Measurements from ENCODE around the gene FMOD.
"Not testable (repeated sequence)": the region's sequence is repeated elsewhere in the genome, so short reads cannot be mapped to it uniquely, and the experiment has no call there.

FMOD gene

DNA sequence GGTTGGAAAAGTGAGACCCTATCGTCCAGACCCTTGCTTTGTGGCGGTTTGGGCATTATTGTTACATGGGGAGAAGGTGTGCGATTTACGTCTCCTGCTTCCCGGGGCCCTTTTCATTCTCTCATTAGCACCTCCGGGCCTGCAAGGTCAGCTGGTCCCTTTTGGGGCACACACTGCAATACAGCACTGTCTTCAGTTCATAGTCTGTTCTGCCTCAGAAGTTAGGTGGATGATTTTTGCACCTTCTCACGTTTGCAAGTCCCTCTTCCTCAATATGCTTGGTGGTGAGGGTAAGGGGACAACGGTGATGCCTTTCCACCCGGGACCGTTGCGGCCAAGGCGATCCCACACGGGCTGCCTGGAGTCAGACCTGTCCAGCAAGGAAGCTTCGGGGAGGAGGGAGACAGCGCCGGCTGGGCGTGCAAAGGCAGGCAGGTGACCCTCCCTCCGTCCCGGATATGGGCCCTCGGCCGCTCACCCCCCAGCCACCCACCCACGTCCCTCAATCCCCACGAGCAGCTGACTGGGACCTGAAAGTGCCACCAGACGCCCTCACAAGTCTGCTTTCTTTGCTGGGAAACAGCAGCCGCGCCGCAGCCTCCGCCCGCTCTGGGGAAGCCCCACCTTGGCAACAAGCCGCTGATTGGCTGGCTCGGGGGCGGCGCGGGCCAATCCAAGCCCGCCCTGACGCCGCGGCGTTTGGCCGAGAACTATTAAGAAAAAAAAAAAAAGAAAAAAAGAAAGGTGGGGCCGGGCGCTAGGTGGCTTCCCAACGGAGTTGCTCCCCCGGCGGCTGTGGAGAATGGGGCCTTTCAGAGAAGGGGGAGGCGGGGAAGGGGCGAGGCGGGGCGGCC lies 23.9 kb downstream of the FMOD start:
- peak; percentile 87 for DNase-seq (ENCODE audit: low read depth, low spot score)

DNA sequence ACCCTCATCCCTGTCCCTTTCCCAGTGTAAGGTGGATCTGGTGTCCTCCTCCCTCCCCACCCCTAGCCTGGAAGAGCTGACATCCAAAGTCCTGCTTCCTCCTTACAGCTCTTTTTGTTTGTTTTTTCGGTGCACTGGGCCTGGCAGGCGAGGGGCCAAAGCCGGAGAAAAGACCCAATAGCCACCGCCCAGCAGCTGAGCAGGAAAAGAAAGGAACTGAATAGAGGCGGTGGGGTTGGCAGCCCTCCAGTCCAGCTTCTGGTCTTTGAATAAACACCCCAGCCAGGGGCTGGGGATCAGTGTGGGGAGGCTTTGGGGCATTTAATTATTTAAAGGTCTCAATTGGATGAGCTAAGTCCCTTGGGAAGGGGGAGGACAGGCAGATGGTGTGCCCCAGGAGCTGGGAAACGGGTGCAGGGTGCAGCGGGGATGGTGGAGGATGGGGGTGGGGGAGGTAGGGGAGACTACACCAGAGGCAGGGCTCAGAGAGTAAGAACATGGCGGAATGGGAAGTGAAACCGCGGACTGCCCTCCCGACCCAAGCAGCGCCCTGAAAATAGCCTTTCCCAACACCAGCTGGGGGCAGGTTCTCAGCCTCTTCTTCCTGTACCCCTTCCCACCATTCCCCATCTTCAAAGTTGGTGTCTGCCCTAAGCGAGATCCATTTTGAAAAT lies 25.4 kb downstream of the FMOD start:
- no peak for DNase-seq (ENCODE audit: low read depth, low spot score)

DNA sequence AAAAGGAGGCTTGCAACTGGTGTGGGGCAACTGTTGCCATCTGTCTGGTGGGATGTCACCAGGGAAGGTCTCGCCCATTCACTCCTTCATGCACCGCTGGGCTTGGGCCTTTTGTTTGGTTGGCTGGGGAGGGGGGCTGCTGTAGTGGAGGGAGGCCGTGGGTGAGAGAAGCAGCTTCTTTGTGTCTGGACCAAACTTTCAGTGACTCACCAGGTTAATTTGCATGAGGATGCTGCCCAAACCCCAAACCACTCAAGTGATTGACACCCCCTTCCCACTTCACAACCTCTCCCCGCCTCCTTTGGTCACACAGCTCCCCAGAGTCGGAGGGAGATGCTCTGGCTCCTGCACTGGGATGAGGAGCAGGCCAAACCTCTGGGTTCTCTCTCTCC lies 25.9 kb downstream of the FMOD start:
- DNase-seq (ENCODE audit: low read depth, low spot score) = no peak

DNA sequence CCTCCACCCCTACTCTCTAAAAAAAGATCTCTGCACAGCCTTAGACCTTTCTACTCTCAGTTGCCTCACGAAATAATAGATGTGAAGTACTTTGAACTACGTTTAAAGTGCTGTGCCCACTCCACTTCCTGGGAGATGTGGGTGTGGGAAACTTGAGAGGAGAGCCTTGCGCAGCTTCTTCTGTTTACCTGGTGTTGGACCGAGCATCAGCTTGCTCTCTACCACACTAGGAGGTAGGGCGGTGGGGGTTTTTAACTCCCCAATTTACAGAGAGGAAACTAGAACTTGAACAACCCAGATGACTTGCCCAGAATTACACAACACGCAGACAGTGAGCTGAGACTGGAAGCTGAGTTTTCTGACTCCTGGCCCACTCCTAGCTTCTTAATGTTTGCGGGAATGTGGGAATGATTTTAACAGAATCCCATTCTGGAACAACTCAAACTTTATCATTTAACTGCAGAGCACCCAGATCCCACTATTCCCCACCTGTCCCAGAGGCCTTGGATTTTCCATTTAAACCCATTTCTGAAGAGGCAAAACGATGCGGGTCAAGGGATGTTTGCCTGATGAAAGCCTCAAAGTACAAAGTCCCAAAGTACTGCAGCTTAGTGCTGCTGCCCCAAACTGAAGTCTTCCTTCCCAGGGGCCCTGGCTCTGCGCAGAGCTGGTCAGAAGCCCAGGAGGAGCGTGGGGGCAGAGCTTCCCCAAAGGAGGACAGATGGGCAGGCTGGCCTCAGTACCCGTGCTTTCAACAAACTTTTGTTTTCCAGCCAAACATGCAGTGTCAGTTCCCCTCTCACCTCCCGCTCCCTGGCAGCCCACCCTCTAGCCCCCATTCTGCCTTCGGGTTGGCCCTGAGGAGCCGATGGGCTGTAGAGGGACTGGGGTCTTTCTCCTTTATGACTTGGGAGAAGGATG lies 26.6 kb downstream of the FMOD start:
- DNase-seq (ENCODE audit: low read depth, low spot score) = peak; percentile 14

DNA sequence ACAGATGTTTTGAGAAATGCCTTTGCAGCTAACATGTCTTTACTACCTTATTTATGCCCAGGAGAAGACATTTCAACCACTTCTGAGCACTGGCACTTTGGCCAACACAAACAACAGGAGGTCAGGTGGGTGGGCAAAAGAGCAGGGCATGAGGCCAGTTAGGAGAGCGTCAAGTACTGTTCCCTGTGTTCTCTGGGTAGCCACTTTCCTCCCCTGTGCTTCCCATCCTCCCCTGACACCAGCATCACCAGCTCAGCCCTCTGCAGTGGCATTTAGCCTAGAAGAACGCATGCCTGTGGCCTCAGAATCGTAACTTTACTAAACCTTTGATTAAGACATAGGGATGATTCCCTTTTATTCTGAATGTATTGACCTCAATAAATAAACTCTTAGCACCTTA lies 27.3 kb downstream of the FMOD start:
- DNase-seq (ENCODE audit: low read depth, low spot score) = no peak

DNA sequence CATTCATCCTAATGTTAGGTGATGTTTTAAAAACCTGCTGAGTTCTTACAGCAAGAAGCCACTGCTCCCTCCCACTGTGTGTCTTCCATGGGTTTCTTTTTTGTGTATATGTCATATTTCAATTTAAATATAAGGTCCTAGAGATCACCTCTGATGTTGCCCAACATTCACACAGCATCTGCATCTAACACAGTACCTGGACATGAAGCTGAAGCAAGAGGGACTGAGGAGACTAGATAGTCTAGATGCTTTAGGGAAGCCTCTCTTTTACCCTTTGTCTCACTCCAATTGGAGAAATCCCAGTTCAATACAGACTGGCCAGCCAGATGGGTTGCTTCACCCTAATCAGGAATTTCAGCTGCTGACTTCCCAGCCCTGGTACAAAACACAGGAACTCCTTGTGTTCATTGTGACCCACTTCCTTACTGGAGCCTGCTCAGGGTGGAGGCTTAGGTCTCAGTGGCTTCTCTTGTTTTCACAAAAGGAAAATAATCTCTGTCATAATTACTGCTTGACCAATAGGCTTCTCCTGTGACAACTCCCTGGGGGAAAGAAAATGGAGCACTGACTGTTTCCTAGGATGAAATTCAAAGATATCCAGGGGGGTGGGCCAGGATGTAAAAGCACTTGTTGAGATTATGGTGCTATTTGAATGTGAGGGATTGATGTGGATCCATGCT lies 28.3 kb downstream of the FMOD start:
- no peak for DNase-seq (ENCODE audit: low read depth, low spot score)

DNA sequence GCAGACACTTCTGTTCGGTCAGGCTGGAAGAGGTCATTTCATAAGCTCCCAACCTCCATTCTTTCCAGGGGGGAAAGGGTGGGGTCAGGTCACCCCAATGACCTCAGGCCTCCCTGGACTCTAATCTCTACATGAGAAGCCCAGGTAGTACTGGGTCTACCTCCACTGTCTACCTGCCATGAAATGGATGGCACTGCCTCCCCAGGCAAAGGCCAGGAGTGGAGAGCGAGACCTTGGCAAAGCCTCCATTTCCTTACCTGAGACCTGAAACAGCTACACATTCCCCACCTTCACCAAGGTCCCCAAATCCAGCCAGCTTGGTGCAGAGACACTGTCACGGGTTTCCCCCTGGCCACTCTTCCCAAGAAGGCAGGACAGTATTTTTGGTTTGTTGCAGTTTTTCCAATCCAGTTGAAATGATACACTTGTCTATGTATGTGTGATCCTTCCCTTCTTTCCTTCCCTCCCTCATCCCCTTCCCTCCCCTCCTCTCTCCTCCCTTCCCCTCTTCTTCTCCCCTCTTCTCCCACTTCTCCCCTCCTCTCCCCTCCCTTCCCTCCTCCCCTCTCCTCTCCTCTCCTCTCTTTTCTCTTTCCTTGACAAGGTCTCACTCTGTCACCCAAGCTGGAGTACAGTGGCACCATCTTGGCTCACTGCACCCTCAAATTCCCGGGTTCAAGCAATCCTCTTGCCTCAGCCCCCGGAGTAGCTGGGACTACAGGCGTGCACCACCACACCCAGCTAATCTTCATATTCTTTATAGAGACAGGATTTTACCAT lies 29.5 kb downstream of the FMOD start:
- DNase-seq (ENCODE audit: low read depth, low spot score) = no peak

DNA sequence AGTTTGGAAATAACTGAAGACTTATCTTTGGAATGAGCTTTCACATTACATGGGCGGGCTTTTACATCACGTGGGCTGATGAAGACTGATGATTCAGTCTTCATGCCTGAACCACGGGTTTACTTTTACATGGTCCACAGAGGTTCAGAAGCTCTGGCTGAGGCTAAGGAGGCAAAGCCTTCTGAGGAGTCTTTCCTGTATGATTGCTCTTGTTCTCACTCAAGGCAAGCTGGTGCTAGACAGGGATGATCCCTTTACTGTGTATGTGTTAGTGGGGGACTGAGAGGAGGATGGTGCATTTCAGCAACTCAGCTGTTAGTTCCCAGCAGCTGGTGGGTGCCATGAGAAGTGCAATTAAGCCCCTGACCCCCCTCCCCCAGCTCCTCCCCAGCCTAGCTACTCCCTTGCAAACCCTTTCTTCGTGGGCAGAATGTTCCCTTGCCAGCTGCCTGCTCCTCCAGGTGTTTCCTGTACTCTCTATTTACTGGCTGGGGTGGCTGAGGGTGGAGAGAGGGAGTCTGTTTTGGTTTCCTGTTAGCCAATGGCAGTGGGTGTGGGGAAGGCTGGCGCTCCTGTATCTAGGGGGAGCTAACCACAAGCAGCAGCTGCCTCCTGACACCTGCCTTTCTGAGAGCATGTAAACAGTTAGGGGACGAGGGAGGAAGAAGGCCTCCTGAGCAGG lies 30.2 kb downstream of the FMOD start:
- no peak for DNase-seq (ENCODE audit: low read depth, low spot score)

DNA sequence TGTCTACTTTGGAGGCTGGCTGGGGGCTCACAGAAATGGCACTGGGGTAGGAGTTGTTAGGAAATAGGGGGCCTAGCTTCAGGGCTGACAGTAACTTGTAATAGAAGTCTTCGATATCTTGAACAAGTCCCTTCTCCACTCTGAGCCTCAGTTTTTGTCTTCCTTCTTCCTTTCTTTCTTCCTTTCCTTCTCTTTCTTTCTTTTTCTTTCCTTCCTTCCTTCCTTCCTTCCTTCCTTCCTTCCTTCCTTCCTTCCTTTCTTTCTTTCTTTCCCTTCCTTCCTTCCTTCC lies 32.7 kb downstream of the FMOD start:
- DNase-seq (ENCODE audit: low read depth, low spot score) = no peak

DNA sequence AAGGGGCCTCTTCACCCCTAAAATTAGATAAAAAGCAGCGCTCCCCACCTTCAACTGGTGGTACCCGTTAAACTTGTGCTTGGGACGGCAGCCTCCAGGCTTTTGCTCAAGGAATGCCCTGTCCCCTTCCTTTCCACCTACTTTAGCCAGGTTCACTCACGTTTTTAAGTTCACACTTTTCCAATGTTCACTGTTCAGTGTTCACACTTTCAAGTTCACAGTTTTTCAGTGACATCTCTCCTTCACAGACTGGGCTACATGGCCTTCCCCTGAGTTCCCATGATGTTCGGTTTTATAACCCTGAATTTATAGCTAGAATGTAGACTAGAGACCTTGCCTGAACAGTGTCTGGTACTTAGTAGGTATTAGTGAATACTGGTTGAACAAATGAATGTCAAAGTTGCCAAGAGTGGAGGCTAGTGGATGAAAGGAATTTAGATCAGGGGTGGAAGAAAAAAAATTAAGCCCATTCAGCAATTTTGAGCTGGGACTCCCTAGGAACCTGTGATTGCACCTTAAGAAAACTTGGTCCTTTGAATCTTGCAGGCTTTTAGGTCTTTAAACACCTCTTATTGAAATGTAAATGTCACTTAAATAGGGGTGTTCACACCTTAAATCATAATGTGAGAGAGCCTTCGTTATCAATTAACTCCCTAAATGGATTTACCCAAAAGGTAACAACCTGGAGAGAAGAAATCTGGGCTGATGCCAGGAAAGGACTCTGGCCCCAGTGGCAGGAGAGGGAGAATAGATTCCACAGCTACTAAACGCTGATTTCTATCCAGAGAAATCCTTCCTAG lies 33.3 kb downstream of the FMOD start:
- no peak for DNase-seq (ENCODE audit: low read depth, low spot score)

DNA sequence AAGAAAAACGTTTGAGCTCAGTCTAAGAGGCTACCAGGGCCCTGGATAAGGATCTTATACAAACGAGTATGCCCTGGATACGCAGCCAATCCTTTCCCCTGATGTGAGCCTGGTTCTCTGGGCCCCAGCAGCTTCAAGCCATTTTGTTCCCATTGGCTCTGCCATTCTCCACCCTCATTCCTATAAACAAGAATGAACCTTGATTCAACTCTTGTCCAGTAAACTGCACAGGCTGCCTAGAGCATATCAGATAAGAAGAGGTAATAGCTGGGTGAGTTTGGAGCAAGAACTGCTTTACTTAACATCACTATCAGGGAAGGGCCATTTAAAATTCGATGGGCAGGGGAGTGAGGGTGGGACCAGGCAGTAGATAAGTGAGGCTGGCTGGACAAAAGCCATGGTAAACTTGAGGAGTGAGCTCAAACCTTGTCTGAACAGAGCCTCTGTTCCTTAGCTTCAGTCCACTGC lies 34.3 kb downstream of the FMOD start:
- DNase-seq (ENCODE audit: low read depth, low spot score) = no peak

DNA sequence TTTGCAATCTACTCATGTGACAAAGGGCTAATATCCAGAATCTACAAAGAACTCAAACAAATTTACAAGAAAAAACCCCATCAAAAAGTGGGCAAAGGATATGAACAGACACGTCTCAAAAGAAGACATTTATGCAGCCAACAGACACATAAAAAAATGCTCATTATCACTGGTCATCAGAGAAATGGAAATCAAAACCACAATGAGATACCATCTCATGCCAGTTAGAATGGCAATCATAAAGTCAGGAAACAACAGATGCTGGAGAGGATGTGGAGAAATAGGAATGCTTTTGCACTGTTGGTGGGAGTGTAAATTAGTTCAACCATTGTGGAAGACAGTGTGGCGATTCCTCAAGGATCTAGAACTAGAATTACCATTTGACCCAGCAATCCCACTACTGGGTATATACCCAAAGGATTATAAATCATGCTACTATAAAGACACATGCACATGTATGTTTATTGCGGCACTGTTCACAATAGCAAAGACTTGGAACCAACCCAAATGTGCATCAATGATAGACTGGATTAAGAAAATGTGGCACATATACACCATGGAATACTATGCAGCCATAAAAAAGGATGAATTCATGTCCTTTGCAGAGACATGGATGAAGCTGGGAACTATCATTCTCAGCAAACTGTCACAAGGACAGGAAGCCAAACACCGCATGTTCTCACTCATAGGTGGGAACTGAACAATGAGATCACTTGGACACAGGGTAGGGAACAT lies 36.7 kb downstream of the FMOD start:
- not testable (repeated sequence) for DNase-seq (ENCODE audit: low read depth, low spot score)

DNA sequence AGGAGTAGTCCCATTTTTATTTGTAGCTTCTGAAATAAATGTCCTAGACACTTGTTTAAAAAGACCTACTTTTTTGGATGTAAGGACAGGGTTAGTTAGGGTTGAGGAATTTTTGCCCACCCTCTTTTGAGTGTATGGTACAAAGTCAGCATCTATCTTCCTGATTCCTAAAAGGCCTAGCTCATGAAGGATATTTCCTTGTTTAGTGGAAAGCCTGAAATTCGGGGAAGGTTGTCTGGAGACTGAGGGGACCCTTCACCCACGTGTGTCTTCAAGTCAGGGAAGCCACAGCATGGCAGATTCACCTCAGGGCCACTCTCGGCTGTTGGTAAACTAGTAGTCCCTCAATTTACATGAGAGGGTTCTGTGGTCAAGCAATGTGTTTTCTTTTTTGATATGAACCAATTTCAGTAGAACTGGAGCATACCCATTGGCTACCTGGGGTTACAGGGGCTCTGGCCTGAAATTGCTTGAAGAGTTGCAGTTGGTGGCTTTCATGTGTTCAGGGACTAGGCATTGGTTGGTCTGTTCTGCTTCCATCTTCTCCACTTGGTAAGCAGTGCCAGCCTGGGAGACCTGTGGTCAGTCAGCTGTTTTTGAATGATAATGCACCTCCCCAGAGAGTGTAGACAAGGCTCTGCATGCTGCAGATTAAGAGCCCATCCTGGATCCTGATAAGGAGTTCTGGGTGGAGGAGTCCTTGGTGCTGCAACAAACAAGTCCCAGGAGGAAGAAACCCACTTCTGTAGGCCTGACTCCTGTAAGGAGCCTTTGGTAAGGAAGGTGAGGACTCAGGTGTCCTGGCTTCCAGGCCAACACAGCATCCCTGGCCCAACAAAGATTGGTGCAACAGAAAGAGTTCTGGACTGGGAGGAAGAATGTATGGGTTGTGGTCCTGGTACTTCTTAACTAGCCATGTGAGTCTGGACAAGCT lies 39.3 kb downstream of the FMOD start:
- no peak for DNase-seq (ENCODE audit: low read depth, low spot score)

DNA sequence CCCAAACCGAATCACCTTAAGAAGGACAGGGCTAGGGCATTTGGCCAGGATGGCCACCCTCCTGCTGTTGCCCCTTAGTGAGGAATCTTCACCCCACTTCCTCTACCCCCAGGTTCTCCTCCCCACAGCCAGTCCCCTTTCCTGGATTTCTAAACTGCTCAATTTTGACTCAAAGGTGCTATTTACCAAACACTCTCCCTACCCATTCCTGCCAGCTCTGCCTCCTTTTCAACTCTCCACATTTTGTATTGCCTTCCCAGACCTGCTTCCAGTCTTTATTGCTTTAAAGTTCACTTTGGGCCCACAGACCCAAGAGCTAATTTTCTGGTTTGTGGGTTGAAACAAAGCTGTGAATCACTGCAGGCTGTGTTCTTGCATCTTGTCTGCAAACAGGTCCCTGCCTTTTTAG lies 42.0 kb downstream of the FMOD start:
- no peak for DNase-seq (ENCODE audit: low read depth, low spot score)

DNA sequence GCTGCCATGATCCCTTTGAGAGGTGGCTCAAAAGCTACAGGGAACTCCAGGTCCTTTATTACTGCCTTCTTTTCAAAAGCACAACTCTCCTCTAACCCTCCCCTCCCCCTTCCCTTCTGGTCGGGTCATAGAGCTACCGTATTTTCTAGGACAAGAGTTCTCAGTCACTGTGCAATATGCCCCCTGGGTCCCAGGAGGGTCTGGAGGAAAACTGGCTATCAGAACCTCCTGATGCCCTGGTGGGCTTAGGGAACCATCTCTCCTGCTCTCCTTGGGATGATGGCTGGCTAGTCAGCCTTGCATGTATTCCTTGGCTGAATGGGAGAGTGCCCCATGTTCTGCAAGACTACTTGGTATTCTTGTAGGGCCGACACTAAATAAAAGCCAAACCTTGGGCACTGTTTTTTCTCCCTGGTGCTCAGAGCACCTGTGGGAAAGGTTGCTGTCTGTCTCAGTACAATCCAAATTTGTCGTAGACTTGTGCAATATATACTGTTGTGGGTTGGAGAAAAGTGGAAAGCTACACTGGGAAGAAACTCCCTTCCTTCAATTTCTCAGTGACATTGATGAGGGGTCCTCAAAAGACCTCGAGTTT lies 42.5 kb downstream of the FMOD start:
- DNase-seq (ENCODE audit: low read depth, low spot score) = no peak

DNA sequence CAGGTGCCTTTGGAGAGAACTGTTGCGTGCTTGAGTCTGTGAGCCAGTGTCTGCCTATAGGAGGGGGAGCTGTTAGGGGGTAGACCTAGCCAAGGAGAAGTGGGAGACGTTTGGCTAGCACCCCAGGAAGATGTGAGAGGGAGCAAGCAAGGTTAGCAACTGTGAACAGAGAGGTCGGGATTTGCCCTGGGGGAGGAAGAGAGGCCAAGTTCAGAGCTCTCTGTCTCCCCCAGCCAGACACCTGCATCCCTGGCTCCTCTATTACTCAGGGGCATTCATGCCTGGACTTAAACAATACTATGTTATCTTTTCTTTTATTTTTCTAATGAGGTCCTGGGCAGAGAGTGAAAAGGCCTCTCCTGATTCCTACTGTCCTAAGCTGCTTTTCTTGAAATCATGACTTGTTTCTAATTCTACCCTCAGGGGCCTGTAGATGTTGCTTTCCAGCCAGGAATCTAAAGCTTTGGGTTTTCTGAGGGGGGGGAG lies 43.2 kb downstream of the FMOD start:
- no peak for DNase-seq (ENCODE audit: low read depth, low spot score)

DNA sequence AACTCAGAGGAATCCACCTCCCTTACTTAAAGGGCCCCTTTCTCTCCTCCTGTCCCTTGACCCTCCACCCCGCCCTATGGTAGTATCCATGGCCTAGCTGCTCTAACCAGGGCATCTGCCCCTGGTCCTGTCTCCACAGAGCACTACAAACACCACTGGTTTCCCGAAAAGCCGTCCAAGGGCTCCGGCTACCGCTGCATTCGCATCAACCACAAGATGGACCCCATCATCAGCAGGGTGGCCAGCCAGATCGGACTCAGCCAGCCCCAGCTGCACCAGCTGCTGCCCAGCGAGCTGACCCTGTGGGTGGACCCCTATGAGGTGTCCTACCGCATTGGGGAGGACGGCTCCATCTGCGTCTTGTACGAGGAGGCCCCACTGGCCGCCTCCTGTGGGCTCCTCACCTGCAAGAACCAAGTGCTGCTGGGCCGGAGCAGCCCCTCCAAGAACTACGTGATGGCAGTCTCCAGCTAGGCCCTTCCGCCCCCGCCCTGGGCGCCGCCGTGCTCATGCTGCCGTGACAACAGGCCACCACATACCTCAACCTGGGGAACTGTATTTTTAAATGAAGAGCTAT lies 43.9 kb downstream of the FMOD start:
- DNase-seq (ENCODE audit: low read depth, low spot score) = no peak
